ENCODE data around the gene AACS. TPM values are rescaled to one million over a fixed set of nuclear protein-coding genes. Genes with fewer than 3 reads are reported as not detected.

Gene AACS
- total RNA-seq, 1 donor from 2014 or later = 38.8 TPM

GRCh38 chr12:125191361-125192087 is 126.3 kb downstream of the AACS start:
- peaks cover 80% of the 10 kb centered on the region for H3K27me3 Mint-ChIP-seq
- no peak for DNase-seq (ENCODE audit: low spot score, unreplicated experiment)
- no peak overlapping the region for H3K4me3 Mint-ChIP-seq (ENCODE audit: low read depth)

DNA sequence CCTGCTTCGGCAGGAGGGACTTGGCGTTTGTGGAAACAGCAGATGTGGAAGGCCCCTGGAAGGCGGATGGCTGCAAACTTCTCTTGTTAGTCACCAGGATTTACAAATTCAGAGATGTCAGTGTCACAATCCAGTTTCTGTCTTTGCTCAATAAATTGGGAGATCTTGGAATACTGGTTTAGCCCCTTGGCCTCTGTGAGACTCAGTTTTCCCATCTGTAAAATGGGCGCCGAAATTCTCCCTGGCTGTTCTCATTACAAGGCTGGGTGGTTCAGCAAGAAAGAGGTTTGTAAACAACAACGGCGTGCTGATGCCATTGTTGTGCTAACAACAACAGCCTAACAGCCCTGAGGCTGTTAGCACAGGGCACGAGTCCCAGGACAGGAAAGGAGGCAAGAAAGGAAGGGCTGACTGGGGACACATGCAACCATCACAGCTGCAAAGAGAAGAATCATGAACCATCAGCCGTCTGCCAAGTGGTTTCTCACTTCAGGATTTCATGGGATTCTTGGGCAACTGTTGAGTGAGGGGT is 127.5 kb downstream of the AACS start:
- no peak for DNase-seq (ENCODE audit: low spot score, unreplicated experiment)
- no peak for TF ChIP-seq CTCF (IDR thresholded peaks at IDR 0.05; ENCODE audit: unreplicated experiment)
- no peaks in the 10 kb centered on the region for H3K36me3 Mint-ChIP-seq (ENCODE audit: insufficient read depth)
- no peaks in the 10 kb centered on the region for H3K9me3 Mint-ChIP-seq (ENCODE audit: low read depth)
- peaks cover 2% of the 10 kb centered on the region for H3K4me1 Mint-ChIP-seq (ENCODE audit: low read depth)
- no peak overlapping the region for H3K4me3 Mint-ChIP-seq (ENCODE audit: low read depth)
- no peak overlapping the region for H3K27ac Mint-ChIP-seq
- H3K27me3 Mint-ChIP-seq = peaks cover 82% of the 10 kb centered on the region

More at GRCh38 chr12:125191361-125192087, 126.3 kb downstream of the AACS start:
- Mint-ChIP-seq H3K36me3 (ENCODE audit: insufficient read depth) (no peaks in the 10 kb centered on the region), H3K27ac (no peak overlapping the region), H3K4me1 (ENCODE audit: low read depth) (peaks cover 2% of the 10 kb centered on the region), H3K9me3 (ENCODE audit: low read depth) (no peaks in the 10 kb centered on the region)
- no peak for TF ChIP-seq CTCF (IDR thresholded peaks at IDR 0.05; ENCODE audit: unreplicated experiment)

Other genes starting within 250 kb of the AACS start
- gene SCARB1, start 201.6 kb upstream of the AACS start, total RNA-seq = 20.6 and 21.5 TPM in 2 replicates
- 630 and 645 TPM in 2 replicates for gene UBC, start 150.8 kb upstream of the AACS start, total RNA-seq
- 21.2 and 22.1 TPM in 2 replicates for gene DHX37, start 76.3 kb upstream of the AACS start, total RNA-seq
- gene BRI3BP, start 71.8 kb upstream of the AACS start, total RNA-seq = 11.1 and 12.0 TPM in 2 replicates
- 0.98 and 1.4 TPM in 2 replicates for gene TMEM132B, start 121.0 kb downstream of the AACS start, total RNA-seq

Data from progenitor cell of endocrine pancreas (in vitro differentiated cells).